ENCODE results near the gene UBE3B.

UBE3B gene

DNA sequence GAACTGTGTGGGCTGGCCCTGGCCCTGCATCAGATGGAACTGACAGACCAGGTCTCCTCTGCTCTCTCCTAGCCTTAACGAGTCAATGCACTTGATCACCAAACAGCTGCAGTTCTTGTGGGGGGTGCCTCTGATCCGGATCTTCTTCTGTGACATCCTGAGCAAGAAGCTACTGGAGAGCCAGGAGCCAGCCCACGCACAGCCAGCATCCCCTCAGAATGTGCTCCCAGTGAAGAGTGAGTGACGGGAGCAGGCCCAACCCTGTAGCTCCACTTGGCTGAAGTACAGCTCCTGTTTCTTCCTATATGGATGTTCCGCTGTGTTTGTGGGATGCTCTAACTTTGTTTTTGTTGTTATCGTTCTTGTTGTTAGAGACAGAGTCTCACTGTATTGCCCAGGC is 23.9 kb downstream of the UBE3B start:
- DNase-seq: no peak

DNA sequence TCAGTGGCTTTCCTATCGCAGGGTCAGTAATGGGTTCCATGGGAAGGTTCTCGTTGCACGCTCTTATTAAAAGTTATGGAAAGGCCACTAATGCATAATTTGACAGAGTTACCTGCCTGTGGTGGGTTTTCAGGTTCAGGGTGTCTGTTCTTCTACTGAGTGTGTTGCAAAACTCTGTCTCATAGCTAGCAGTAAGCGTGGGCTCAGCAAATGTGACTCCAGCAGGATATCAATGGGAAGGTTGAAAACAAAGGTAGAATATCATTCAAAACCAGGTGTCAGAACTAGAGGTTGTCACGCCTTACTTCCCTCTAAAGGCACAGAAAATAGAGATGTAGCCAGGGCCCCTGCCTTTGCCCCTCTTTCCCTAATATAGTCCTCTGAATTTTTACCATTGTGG is 24.9 kb downstream of the UBE3B start:
- no peak for DNase-seq

DNA sequence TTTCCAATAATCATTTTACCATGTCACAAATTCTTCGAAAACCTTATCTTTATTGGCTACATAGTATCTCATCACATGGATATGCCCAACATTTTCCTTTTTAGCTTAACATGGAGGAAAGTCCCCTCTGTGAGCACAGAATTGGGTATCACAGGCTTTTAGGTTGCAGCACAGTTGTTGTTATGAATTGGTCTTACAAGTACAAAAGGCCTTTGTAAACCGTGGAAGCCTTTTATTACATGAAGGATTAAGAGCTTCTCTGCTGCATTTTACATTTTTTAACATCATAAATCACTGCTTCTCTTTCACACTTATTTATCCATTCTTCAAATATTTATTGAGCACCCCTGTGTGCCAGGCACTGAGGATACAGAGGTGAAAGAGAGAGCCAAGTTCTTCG is 26.2 kb downstream of the UBE3B start:
- no peak for DNase-seq

DNA sequence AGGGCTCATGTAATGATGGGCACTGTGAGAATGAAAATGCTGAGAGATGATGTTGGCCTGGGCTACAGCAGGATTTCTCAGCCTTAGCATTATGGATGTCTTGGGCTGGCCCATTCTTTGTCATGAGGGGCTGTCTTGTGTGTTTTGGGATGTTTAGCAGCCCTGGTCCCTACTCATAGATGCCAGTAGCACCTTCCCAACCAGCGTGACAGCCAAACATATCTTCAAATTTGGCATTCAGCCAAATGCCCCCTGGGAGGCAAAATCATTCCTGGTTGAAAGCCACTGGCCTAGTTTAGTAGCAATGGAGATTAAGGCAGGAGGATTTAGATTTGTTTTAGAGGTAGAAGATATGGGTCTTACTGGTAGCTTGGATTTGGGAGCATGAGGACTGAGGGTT is 26.6 kb downstream of the UBE3B start:
- no peak for DNase-seq

DNA sequence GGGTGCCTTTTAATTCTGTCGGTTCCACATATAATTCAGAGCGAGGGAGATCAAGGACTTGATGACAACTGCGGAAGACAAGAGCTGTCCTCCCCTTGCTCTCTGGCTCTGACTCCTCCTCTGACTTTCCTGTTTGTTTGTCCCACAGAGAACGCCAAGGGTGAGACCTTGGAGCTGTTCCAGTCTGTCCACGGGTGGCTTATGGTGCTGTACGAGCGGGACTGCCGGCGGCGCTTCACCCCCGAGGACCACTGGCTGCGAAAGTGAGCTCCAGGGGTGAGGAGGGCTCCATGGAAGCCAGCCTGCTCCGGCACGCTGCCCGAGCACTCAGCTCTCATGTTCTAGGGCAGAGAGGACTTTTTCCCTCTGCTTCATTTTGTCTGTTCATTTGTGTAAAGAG is 32.8 kb downstream of the UBE3B start:
- DNase-seq: no peak

DNA sequence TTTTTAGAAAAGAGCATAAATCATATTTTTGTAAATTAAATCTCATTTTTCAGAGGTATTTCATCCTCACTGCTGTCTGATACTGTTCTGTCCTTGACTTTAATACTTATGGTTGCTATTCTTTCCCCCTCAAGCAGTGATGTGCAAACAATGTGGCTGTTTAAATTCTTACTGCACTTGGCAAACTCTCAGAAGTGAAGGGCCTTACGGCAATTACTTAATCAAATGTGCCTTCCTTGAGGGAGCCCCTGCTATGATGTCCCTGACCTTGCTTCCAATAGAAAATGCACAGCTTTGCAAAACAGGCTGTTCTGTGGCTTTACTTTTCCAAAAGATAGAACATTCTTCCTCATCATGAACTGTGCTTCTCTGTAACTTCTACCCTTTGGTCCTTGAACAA is 35.2 kb downstream of the UBE3B start:
- no peak for DNase-seq

DNA sequence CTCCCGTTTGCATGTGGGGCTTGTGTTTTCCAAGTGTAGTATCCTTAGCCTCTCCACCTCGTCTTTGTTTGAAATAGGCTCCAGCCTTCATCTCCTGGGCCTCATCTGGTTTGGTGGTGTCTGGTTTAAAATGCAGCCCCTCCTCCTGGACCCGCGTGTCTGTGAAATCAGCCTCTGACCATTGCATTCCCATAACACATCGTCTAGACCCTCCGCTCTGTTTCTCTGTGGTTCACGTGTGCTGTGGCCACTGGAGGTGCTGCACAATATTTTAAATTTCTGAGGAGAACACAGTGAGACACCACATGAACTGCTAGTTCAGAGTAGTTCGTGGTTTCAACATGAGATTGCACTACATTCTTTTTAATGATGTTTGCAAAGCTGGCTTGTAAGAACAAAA is 35.6 kb downstream of the UBE3B start:
- DNase-seq: no peak

DNA sequence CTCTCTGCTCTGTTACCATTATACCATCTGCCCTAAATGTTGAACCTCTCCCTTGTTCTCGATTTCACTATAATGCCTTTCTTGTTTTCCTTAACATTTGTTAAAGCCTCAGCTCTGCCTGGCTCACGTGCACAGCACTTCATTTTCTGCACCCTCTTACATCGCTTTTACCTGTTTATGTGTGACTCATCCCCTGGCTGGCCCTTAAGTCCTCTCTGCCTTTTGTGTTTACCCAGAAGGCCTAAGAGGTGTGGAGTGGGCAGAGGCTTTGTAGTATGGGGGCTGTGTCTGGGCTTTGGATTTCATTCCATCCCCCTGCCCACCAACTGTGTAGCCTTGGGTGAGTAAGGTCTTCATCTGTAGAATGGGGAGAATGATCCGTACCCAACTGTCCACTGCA is 36.5 kb downstream of the UBE3B start:
- DNase-seq: no peak

DNA sequence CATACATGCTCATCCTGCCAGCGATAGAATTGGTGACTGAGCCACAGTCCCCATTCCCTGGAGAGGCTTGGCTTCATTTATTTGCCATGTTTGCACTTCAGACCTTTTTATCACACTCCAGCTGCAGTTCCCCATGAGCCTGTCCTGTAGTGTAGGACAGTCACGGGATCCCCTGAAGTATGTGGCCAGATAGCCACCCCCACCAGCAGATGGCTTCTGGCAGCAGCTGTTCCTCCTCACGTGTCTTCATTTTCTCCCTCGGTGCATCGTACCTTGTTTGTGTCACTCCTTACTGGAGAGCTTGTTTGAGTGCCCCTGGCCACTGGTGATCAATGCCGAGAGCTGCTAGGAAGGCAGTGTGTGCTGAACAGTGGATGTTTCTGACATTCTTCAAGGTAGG is 40.2 kb downstream of the UBE3B start:
- no peak for DNase-seq

DNA sequence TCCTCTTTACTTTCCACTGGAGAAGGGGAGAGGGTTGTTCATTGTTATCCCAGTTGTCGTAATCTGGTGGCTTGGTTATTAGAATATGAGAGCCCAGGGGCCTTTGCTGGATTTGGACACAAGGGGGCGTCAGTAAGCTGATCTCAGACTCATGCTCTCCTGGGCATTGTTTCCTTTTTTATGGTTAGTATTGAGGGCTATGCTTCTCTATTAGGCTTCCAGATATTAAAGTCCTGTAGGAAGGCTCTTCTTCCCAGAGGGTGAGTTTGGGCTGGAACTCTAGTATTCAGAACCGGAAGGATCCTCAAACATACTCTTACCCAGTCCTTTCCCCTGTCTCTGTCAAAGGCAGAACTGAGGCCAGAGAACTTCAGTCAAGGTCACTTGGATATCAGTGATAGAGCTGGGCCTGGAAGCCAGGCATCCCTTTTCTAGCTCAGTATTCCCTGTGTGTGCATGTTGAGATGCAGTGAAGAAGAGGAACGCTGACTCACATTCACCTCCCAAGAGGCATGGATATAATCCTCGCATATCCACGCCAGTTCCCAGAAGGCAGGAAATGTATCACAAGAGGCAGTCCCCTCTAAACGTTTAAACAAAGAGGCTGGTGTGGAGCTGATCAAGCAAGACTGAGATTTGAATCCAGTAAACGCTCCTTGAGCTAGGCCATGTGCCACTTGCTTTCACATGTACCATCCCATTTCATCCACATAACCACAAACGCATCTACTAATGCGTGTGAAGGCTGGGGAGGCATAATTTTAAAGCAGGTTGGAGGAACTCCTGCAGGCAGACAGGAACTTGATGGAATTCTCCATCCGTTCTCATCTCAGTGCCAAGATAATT is 41.6 kb downstream of the UBE3B start:
- peak; percentile 1 for DNase-seq

DNA sequence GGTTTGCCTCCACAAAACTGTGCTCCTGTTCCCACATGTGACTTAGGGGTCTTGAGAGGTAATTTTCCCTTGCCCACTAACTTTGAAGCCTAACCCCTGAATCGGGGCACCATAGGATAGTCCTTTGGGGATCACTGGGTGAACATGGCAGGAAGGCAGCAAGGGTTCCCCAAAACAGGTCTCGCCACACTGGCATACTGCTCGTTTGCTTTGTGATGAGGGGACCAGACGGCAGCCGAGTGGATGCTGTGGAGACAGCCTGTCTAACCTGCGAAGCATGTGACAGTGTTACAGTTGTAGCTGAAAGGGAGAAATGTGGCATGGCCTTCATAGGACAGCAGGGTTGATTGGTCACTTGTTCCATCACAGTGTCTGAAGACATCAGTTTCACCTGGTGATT is 42.4 kb downstream of the UBE3B start:
- no peak for DNase-seq

DNA sequence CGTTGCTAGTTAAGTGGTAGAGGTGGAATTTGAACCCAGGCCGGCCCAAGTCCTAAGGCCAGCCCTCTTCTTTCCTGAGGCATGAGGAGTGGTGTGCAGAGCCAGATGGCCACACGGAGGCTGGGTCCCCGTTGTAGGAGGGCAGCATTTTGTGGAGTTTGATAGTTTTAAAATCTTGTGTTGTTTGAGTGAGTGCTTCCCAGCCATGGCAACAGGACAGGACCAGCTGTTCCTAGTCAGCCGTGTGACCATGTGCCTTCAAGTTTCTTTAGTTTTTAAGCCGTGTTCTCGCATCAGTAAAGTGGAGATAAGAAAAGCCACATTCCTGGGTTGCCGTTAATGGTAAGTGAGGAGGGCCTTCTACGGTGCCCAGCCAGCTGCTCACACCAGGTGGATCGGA is 44.4 kb downstream of the UBE3B start:
- DNase-seq: no peak

DNA sequence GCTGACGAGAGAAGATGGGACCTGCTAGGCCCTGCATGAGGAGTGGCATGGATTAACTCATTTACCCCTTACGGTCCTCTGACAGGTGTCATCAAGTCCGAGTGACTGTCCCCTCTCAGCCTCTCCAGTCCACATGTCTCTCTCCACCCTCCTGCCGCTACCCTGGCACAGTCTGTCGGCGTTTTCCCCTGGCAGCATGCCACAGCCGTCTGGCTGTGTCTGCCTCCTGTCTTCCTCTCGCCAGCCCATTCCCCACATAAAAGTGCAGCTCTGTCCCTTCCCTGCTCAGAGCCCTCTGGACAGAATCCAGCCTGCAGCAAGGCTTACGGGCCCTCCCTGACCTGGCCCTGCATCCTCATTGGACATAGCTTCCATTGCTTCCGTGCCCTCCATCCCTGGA is 45.6 kb downstream of the UBE3B start:
- DNase-seq: no peak

DNA sequence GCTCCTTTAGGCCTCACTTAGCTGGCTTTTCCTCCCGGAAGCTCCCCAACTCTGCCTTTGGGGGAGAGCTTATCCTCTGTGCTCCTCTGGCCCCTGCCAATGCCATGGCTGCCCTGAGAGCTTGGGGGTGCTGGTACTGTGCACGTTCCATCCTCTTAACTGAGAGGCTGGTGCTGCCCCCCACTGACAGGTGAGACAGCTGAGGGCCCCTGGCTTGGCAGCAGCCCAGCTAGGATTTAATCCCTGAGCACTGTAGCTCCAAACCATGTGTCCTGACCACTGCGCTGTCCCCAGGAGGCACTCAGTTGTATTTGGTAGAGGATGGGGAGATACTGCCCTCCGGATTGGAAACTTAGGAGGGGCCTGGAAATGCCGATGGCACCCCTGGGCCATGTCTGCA is 46.1 kb downstream of the UBE3B start:
- no peak for DNase-seq

DNA sequence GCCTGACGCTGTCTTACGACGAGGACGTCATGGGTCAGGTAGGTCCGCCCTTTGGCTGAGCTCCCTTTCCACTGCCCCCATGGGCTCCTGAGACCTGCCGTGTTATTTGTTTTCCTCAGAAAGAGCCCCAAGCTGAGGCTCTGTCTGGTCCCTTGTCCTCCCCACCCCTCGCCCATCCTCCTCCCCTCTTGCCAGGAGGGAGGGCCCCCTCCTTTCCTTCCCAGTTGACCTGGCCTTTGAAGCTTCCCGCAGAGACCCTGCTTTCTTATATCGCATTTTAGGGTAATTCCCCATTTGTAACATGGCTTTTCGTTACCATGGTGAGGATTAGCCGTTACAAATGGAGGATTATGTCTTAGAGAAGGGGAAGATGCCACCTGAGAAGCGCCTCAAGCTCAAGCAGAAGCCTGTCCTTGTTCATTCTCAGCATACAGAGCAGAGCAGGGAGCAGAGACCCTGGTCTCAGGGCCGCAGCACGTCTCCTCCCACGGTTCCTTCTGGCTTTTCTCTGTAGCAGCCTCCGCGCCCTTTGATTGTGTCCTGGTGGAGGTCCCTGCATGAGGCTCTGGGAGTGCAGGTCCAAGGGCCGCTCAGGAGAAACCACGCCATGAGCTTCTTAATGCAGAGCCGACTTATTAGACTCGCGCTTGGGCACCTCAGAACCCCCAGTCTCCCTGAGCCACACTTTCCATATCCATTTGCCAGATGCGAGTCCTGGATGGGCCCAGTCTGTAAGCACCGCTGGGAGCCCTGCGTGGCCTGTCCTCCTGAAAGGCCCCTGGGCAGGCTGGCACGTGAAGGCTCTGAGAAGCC is 47.2 kb downstream of the UBE3B start:
- no peak for DNase-seq

DNA sequence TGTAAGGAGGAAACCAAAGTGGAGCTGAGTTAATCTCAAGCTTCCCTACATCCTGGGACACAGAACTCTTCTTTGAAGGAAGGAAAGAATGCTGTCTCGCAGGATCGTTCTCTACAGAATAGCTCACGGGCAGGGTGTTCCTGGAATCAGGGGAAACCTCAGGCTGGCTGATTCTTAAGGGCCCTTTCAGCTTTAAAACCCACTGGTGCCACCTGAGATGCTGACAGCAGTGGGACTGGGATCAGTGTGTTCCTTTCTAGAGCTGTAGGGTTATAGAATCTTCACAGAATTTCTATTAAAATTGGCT is 47.8 kb downstream of the UBE3B start:
- DNase-seq: no peak

DNA sequence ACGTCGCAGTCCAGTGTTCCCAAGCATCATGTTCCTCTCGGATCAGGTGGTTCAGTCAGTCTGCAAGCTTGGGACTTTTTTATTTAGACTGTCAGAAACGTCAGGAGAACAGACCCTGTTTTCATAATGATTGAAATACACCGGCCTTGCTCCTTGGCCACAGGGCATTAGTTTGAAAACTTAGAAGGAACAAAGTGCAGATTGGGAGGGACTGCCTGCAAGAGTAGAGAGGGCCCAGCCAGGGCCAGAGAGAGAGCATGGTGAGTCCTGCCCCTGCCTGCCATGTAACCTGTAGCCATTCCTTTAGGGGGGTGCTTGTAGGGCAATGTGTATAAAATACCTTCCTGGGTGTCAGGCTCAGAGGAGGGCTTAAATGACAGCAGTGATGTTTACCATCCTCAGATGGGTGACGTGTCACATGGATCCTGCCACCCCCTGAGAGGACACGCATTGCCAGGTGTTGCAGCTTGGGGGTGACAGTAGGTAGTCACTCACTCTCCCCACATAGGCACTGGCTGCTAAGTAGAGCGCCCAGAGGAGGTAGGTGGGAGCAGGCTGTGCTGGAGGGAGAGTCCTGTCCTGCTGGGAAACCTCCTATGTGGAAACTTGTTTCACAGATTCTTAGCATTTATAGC is 50.2 kb downstream of the UBE3B start:
- DNase-seq: no peak

DNA sequence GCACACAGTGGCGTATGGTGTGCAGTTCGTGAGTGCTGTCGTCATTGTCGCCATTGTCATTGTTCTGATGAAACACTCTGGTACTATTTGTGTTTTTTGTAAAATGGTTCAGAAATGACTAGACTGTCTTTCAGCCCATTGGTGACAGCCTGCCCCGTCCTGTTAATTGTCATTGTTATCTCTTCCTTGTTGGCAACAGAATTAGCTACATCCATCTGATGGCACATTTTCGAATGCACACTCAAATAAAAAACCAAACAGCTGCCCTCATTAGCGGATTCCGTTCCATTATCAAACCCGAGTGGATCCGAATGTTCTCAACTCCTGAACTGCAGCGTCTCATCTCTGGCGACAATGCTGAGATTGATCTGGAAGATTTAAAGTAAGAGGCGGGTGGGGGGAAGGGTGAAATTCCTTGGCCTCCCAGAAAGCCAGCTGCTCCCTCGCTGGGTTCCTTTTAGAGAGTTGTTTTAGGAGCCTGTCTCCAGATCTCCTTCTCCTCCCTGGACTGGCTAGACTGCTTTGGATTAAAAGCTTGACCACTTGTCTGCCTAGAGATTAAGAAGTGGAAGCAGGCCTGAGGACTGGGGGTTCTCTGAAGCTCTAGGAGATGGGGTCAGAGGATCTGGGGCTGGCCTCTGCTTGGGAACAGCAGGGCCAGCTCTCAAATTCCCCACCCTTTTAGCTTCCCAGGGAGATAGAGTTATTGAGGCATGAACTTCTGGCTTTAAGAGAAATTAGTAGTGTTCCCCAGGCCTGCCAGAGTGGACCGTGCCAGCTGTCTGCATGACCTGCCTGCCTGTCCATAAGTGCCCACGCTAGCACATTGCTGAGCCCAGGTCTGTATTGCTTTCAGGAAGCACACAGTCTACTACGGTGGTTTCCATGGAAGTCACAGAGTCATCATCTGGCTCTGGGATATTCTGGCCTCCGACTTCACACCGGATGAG is 52.5 kb downstream of the UBE3B start:
- no peak for DNase-seq

DNA sequence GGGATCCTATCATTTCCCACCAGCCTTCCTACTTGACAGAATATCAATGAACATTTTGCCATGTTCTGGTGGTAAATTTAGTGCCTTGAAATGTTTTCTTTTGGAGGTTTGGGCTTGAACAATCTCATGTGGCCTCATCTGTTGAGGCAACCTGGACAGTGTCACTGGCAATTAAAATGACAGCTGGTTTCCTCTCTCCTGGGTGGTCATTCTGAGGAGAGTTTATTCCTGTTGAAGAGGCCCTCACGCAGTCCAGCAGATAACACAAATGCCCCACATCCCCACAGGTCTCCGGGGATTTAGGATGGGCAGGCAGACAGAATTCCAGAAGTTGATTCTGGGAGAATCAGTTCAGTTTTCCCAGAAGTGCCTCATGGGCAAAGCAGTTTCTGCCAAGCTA is 54.0 kb downstream of the UBE3B start:
- no peak for DNase-seq

DNA sequence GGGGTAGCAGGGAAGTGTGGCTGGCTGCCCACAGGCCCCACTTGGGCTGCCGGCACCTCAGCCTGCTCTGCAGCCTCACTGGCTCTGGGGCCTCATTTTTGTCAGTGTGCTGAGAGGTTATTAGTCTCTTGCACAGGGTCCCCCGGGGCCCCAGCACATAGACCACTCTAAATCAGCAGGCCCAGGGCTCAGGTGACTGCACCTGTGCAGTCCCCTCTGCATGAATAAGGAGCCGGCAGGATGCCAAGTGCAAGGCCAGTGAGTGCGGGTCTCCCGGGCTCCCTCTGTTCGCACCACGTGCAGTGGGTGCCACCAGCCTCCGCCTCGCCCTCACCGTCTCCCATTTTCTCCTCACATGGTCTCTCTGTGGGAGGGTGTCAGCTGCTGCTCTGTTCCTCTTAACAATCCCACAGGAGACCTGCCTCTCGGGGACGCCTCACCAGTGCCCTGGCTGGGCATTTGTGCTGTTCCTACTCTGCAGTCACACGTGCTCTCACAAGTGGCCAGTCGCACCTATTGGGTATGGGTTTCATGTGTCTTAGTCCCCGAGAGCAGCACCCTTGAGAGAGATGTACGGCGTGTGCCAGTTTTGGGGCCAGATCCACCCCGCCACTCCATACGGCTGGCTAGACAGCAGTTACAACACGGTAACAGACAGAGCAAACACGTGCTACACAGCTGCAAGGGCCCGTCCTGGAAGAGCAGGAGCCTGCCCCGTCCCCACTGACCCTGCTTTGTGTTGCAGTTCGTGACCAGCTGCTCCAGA is 55.5 kb downstream of the UBE3B start:
- no peak for DNase-seq

DNA sequence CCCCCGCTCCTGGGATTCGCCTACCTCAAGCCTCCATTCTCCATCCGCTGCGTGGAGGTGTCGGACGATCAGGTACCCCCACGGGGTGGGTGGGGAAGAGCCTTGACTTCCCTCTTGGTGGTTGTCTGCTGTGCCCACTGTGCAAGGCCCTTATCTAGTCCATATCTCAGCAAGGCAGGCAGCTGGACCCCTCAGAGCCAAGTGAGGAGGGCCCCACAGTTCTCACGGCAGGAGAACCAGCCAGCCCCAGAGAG is 56.0 kb downstream of the UBE3B start:
- no peak for DNase-seq

DNA sequence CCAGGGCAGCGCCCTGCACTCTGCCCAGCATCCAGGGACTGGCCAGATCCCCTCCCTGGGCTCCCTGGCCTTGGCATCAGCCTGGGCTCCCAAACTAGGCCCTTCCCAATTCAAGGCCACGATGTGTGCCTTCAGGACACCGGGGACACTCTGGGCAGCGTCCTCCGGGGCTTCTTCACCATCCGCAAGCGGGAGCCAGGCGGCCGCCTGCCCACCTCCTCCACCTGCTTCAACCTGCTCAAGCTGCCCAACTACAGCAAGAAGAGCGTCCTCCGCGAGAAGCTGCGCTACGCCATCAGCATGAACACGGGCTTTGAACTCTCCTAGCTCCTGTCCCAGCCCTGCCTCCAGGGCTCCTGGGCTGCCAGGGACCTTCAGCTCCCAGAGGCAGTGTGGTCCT is 57.0 kb downstream of the UBE3B start:
- no peak for DNase-seq

Data from NK-92 treated with Interleukin-12 subunit alpha and Interleukin-12 subunit beta, amount 100 ng/mL, for 24 hours (cell line).